ENCODE data around the gene GATAD2A.

DNA sequence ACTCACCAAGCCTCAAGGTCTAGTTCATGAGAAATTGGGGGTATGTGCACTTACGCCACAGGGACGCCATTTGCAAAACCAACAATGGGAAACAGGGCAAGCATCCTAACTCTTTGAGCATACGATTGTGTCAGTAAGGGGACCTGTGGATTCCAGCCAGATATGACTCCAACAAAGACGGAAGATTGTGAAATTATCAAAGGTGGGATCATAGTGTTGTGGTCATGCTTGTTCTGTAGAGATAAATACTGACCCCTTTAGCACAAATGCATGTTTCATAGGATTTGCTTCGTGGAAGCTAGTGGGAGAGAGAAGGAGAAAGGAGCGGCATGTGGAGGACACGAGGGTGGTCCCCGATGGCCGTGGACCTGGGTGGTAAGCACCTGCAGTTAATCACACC, 37.8 kb downstream of the GATAD2A start:
- TF ChIP-seq POLR2AphosphoS5 (IDR thresholded peaks at IDR 0.05; ENCODE audit: low read depth, low read length) (no peak), POLR2A (IDR thresholded peaks at IDR 0.05; ENCODE audit: low read depth, low read length) (no peak)
